Cortex of kidney (tissue), 1 donor: Measurements from ENCODE around the gene STIP1.
"Not testable (repeated sequence)": the region's sequence is repeated elsewhere in the genome, so short reads cannot be mapped to it uniquely, and the experiment has no call there.

Source experiments
- DNase-seq: peaks from one replicate; lab custom pipeline; 2025; lab: John Stamatoyannopoulos, UW

Gene STIP1

DNA sequence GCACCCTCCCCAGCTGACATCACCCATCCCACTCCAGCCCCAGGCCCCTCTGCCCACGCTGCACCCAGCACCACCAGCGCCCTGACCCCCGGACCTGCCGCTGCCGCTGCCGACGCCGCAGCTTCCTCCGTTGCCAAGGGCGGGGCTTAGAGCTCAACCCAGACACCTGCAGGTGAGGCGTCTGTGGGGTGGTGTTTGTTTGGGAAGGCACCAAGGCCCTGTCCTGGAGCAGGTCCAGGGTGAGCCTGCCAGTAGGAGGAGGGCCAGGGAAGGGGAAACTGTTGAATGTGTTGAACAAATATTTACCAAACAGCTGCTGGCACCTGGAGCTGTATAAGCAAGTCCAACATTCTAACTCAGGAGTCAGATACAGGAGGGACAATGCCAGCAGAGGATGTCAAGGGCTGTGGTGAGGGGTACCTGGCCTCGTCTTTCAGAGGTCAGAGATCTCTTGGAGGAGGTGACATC lies 51.5 kb downstream of the STIP1 start:
- DNase-seq: no peak

DNA sequence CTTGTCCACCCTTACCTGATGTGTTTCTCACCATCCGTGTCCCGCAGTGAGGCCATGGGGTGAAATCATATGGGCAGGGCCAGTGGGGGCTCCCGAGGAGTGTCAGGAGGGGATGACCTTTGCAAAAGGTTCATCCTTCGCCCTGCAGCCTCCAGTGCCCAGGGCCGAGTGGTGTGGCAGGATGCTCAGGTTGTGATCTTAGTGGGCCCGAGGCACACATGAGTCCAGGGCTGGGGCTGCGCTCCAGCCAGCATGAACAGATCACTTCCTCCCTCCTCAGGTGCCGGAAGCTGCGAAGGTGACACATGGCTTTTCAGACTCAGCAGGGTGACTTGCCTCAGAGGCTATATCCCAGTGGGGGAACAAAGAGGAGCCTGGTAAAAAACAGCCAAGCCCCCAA lies 52.1 kb downstream of the STIP1 start:
- DNase-seq: no peak

DNA sequence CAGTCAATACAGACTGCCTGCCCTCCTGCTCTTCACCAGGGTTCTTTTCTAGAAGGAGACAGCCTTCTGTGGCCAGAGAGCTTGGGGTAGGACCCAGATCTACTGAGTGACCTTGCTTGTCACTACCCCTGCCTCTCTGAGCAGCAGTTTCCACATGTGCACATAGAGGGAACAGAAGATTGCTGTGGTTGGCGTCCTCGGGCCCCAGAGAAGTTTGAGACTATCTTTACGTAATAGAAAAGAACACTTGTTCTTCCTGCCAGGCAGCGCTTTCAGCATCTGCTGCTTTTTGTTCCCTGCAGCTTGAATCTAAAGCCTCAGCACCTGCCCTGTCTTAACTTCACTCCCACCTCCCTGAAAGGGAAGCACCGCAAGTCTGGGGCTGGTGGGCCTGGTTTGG lies 53.0 kb downstream of the STIP1 start:
- DNase-seq: no peak

DNA sequence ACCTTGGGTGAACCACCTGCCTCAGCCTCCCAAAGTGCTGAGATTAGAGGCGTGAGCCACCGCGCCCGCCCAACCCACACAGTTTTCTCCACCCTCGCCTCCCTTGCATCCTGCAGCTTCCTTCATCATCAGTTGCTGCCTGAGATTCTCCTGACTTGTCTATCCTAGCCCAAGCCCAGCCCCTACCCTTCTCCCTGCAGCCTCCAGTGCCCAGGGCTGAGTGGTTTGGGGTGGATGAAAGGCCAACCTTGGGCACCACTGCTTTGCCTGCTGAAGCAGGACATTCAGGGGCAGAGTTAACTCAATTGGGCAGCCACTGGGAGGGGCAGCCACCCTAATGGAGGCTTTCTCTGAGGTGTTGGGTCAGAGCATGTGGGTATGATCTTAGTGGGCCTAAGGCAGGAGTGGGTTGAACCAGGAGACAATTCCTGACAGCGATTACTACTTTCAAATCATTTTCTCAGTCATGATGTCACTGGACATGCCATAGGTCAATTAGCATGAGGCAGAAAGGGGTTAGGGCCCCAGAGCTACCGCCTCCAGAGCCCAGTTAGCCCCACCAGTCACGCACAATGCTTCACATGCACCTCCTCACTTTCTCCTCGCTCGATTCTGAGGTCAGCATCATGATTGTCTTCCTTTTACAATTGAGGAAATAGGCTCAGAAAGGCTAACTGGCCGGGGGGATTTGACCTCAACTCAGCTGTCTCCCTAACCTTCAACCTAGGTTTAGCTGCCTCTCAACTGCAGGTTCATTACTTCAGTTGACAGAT lies 53.9 kb downstream of the STIP1 start:
- no peak for DNase-seq

DNA sequence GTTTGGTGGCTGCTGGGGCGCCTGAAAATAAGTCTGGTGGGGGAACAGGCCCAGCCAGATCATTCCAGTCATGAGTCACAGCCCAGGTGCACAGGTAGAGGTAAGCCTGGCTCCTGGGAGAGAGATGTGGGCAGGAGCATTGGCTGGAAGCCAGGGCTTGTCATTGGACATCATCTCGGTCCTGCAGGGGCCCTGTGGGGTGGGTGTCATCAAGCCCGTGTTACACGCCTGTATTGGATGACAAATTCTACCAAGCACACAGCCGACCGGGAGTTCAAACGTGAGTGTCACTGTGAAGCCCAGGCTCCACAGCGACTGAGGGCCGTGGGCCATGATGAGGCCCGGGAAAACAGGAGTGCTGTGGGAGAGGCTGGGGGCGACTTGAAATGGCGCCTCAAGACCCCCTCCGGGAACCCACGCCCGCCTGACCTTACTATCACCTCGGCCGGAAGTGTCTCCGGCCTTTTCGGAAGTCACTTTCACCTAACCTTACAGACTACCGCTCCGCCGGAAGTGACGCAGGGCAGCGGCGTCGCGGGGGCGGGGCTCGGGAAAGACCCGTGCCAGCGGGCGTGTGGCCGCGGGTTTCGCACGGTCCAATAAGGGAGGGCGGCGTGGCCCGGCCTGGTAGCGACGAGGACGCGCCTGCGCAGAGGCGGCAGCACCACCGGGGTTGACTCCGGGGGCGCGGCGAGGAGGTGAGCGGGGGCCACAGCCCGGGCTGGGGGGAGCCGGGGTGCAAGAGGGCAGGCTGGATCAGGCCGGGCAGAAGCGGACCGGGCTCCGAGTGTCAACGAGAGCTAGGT lies 54.7 kb downstream of the STIP1 start, which contains the start of gene FKBP2:
FKBP2 (plus strand) TSS at position 661 of the 806 bp plus-strand sequence. CDS start 1,293 bp downstream, outside the sequence.
- DNase-seq: peak; percentile 99

DNA sequence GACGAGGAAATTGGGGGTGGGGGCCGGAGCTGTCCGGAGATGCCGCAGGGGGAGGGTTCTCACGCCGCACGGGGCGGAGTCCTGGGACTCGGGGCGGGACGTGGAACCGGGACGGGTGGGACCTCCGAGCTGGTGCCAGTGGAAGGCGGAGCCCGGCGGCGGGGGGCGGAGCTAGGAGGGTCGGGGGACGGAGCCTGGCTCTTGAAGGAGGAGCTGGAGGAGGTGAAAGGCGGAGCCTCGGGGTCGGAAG lies 55.2 kb downstream of the STIP1 start:
- DNase-seq: peak; percentile 99

DNA sequence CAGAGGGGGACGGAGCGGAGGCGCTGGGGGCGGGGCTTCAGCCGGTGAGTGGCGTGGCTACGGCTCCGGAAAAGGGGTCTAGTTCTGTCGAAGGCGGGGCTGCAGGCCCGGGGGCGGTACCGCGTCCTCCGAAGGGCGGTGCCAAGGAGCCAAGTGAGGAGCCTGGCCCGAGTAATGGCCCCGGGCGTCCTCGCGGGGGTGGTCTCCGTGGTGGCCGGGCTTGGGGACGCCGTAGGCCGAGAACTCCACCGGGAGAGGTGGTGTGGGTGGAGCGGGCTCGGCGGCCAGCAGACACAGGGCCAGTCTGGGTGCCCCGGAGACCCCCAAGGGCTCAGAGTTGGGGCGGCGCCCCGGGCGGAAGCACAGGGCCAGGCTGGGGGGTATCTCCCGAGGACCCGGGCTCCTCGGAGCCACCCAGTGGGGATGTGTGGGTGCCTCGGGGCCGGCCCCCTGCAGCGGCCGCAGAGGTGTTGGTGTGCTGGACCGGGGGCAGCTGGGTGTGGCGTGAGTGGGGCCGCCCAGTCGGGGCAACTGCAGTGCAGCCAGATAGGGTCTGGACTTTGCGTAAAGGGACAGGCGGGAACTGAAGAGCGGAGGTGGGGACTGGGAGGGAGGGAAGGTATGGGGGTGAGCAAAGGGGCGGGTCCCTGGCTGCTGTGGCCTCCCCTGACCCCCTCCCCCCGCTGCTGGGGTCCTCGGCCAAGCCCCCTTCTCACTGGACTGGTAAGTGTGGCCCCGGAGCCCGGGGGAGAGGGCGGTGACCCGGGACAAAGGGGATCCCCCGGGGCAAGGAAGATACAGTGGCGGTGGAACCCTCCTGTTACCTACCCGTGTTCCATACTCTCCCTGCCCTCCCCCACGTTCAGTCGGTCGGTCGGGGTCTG lies 55.8 kb downstream of the STIP1 start:
- DNase-seq: no peak

DNA sequence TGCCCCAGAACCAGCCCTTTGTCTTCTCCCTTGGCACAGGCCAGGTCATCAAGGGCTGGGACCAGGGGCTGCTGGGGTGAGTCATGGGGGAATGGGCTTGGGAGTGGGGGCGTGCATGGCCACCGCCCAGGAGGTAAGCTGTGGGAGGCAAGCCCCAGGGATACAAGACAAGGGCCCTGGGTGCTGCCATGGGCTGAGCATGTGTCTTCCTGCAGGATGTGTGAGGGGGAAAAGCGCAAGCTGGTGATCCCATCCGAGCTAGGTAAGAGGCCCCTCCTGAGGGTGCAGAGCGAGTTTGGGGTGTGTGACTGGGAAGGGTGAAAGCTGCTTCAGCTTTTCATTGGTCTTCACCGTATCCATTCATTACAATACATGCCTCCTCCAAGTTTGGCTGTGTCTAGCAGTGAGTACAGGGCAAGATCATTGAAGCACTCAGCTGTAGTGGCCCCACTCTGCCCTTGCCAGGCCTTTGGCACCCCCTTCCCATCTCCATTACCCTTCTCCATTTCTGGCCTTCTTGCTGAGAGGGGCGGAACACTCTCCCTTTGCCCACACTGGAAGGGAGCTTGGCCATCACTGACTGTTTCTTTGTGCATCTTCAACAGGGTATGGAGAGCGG lies 57.4 kb downstream of the STIP1 start:
- no peak for DNase-seq

DNA sequence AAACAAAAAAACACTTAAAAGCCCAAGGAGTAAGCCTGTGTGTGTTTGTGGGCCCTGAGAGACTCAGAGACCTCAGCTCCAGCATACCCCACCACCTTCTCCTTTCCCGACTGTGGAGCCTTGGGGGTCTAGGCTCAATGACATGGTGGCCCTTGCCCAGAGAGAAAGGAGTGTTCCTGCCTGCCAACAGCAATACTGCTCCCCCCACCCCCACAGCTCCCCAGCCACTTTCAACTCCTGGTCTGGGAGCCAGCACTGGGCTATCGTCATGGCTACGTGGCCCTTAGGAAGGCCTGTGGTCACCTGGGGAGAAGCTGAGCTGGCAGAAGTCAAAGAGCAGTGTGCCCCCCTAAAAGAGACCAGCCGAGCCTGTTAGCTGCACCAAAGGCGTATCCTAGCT lies 58.1 kb downstream of the STIP1 start:
- DNase-seq: no peak

DNA sequence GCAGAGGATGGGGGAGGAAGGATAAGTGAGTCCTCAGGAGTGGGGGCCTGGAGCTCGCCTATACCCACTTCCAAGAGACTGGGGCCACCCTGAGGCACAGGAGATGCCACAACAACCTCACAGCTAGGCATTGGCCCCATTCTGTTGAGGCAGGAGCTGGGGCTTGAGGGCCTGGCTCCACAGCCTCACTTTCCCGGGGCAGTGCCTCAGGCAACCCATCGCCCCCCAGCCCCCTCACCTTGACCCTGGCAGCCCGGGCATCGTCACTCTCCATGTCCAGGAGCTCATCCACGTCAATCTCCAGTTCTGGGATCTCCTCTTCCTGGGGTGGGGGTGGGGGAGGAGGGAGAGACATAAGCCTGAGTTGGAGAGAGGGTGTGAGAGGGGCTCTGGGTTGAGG lies 59.0 kb downstream of the STIP1 start:
- no peak for DNase-seq

DNA sequence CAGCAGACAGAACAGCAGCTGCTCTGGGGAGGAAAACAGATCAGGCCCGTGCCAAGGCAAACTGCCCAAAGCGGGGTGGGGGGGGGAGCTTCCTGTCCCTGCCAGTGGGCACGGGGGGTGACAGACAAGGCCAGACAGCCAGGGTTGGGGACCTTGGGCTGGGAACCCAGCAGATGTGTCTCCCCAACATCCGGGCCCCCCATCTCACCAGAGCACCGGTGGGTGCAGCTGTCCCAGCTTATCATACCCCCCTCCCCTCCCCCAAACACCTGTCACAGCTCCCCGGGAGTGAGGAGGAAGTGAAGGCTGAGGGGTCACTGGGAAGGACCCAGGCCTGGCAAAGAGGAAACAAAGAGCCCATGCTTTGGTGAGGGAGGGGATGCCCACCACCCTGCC lies 59.4 kb downstream of the STIP1 start:
- no peak for DNase-seq

DNA sequence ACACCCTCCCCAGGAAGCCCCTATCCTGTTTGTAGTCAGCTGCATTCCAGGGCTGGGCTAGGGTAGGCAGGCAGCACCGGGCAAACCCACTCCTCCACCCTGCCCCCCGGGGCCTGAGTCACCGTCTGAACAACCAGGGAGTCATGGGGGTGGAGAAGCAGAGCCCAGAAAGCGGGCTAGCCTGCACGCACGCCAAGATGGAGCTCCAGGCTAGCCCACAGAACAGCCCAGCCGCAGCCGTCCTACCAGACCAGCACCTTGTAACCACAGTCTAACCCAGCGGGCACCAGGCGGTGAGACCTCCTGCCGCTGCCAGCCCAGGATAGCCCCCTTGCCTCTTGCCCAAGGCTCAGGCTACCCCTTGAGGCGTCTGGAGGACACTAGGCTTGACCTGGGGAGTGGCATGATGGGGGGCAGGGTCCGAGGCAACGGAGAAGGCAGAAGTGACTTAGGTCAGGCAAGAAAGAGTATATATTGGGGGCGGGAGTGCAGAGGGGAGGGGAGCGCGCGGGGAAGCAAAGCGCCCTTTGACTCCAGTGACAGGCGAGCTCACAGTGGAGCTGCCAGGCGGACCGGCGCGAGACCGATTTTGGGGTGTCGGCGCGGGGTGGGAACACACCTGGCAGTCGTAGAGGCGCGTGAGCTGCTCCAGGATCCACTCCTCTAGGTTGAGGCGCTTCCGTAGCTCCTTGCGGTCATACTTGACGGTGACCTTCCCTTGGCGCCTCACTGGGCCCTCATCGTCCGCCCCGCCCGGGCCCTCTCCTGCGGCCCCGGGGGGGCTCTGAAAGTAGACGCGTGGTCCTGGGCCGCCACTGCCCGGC lies 60.0 kb downstream of the STIP1 start:
- DNase-seq: no peak

DNA sequence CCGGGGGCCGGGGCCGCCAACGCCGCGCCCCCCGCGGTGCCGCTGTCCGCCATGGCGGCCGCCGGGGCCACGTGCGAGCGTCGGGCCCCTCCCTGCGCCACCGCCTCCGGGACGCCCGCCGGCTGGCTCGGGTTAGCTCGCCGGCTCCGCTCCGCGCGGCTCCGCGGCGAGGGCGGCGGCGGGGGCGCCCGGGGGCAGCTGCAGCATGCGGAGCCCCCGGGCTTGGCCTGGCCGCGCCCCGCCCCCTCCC lies 60.6 kb downstream of the STIP1 start:
- not testable (repeated sequence) for DNase-seq

DNA sequence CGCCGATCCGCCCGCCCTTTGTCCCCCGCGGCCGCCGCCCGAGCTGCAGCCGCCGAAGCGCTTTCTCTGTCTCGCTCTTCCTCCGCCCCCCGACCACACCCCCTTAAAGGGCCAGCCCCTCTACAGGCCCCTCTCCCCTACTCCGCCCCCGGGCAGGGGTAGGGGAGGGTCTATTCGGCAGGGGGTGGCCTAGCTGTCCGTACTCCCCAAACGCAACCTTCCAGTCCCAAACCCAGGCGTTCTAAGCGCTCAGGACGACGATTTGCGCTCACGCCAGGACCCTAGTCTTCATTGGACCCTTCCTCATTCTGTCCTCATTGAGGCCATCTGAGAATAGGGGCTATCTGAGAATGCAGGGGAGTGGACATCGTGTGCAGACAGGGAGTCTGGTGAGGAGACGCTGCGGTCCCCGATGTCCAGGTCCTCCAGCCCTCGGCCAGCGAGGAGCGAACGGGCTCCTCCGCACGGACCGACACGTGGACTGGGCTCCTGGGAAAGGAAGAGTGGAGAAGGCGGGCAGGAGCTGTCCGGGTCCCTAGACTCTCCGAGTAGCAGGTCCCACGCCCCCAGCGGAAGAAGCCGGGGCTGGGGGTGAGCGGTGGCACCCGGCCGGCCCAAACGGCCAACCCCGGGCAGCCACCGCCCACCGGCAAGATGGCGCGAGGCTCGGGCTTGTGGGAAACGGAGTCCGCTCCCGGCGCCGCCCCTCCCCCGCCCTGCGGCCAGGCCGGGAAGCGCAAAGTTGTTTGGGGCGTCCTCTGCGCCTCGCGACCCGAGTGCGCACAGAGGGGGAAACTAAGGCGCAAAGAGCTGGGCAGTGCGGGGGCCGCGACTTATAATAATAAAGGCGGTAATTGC lies 61.1 kb downstream of the STIP1 start, which contains the start of gene PPP1R14B:
PPP1R14B (minus strand) TSS at position 73 of the 858 bp plus-strand sequence. CDS start 270 bp downstream, outside the sequence.
- no peak for DNase-seq

DNA sequence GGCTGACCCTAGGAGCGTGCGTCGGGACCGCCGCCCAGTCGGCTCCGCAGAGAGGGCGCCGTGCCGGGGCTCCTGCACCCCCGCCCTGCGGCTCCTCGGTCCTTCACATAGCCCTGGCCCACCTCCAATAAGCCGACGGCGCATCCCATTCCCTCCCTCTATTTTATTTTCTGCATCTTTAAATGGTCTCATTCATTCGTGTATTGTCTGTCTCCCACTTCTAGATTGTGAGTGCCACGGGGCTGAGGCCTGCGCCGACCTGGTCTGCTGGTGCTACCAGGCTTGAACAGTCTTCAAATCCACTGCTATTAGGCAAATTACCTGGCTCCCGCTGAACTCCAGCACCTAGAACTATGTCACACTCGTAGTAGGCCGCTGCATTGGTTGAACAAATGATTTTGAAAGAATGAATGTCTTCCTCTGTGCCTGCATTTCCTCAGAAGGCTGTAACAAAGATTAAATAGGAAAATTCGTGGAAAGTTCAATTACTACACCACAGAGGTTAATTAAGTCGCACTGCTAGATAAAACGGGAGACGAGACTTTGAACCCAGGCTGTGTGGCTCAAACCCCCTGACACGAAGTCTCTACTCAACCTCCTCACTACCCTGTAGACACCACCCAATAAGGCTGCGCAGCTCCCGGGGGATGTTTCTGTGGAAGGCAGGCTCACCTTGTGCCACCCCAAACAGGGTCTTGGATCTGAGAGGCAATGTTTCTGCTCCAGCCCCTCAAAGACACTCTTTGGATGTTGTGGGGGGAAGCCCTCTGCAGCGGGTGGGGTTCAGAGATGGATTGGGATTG lies 62.0 kb downstream of the STIP1 start:
- no peak for DNase-seq

DNA sequence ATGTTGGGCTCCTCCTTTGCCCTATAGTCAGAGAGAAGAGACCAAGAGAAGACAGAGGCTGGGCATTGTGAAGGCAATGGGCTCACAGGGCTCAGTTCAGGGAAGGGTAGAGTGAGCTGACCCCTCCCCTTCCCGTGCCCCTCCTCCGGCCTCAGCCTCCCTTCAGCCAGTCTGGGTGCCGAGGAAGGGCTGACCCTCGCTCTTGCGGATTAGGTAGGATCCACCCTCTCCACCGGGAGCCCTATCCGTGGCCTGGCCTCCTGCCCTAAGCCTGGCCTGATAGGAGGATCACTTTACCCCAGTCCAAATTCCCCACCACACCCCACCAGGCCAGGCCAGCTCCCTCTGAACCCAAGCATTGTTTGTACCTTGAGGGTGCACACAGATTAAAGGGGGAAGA lies 62.6 kb downstream of the STIP1 start:
- no peak for DNase-seq

DNA sequence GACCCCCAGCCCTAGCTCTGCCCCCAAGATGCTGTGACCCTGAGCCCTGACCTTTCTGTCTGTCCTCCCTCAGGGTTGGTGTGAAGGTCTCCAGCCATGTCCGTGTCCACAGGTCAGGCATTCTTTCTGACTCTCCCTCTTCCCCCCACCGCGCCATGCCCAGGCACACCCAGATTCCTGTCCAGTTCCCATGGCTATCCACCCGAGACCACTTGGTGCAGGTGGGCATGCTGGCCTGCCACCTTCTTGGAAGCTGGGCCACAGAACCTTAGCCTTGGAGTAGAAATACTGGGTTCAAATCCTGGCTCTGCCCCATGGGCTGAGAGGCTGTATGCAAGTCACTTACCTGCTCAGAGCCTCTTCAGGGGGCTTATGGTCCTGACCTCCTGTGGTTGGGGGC lies 63.1 kb downstream of the STIP1 start:
- DNase-seq: no peak

DNA sequence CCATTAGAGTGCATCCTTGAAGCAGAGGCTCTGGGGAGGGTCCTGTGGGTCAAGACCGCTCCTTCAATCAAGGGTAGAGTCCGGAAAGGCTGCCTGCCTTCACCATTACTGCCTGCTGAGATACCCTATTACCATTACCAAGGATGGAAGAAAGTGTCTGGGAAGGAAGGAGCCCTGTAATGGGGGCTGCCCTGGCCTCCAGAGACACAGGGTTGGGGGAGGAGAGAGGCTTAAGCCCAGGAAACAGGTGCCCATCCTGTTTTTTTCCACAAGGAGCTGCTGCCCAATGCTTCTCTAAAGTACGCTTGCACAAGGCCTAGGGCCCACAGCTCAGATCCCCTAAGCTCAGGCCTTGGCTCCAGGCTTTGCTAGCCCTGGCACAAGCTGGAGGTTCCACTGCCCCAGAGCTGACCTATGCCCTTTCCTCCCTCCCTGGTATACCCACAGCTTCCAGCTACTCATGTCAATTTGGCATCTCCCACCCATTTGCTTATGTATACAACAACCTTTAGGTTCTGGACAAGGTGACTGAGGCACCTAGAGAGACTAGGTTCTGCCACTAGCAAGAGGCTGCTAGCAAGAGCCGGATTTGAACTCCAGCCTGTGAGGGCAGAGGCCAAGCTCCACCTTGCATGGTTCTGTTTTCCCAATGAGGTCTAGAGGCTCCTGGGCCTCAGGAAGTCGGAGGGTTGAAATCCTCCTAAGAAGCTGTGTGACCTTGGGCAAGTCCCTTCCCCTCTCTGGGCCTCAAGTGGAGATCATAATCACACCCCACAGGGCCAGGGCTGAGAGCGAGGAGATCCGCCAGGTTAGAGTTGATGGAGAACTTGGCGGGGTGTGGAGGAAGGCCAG lies 63.8 kb downstream of the STIP1 start:
- DNase-seq: no peak
